Tracheal epithelial cell (primary cell): ENCODE measurements around the gene PARM1. TPM values are rescaled to one million over a fixed set of nuclear protein-coding genes. Genes with fewer than 3 reads are reported as not detected.

ENCODE experiments used
- total RNA-seq: library from RNA; depleted of rRNA; stranded (reverse); fragments of >200 nt; gene quantifications from 2 replicates; pipeline ENCODE4 v1.2.1, GENCODE V29; 2014

PARM1 gene, protein sequence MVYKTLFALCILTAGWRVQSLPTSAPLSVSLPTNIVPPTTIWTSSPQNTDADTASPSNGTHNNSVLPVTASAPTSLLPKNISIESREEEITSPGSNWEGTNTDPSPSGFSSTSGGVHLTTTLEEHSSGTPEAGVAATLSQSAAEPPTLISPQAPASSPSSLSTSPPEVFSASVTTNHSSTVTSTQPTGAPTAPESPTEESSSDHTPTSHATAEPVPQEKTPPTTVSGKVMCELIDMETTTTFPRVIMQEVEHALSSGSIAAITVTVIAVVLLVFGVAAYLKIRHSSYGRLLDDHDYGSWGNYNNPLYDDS
- under 0.01 and 0.21 TPM in 2 replicates for total RNA-seq

DNA sequence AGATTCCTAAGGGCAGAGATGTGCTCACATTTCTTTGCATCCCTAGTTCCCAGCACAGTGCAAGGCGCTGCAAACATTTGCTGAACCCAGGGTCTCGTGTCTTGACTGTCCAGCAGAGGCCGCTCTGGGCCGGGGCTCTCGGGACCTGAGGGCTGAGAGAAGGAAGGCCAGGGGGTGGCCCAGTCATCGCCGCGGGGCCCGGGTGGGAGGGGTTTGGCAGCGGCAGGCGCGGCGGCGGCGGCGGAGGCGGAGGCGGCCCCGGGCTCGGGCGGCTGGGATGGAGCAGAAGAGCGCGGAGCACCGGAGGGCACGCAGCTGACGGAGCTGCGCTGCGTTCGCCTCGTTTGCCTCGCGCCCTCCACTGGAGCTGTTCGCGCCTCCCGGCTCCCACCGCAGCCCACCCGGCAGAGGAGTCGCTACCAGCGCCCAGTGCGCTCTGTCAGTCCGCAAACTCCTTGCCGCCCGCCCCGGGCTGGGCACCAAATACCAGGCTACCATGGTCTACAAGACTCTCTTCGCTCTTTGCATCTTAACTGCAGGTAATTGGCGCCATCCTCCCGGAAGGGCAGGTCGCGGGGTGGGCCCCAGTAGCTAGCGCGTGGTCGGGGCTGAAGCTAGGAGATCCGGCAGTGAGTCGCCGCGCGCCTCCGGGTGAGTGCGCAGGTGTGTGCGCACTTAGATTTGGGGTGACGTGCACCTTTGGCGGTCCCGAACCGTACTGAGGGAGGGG lies at the start of gene PARM1:
TSS of gene PARM1 (plus strand) at position 285 of the 730 bp plus-strand sequence. CDS start at position 497, 212 bp downstream.

Other genes starting within 250 kb of the PARM1 start
- gene BTC, start 138.6 kb upstream of the PARM1 start, total RNA-seq: 0.64 and 3.1 TPM in 2 replicates